GM18517 (cell line): ENCODE results near the gene ANKRD40CL.

ENCODE experiments used
- ATAC-seq: cut with Tn5 transposase; IDR thresholded peaks from one replicate; pipeline ENCODE4 v1.9.1; 2021; ENCODE audit warnings: mild to moderate bottlenecking, moderate library complexity; ENCODE audit not compliant: unreplicated experiment

Gene ANKRD40CL

GRCh38 chr17:50719144-50719923 is 48.0 kb downstream of the ANKRD40CL start, which contains the start of gene LUC7L3:
Gene LUC7L3 (plus strand): TSS chr17:50719603. CDS start chr17:50719733, 130 bp downstream.
- peak; percentile 92 for ATAC-seq

GRCh38 chr17:50715471-50715870 is 51.8 kb downstream of the ANKRD40CL start:
- ATAC-seq = no peak

GRCh38 chr17:50712641-50713040 is 54.7 kb downstream of the ANKRD40CL start:
- no peak for ATAC-seq
